HG03139 (cell line): ENCODE measurements around the gene KCNT2.

Source experiments
- ATAC-seq: cut with Tn5 transposase; IDR thresholded peaks from one replicate; pipeline ENCODE4 v1.9.1; 2021; ENCODE audit not compliant: unreplicated experiment

KCNT2 gene

GRCh38 chr1:196403803-196404690 is 204.2 kb downstream of the KCNT2 start:
- ATAC-seq: no peak

GRCh38 chr1:196401891-196402290 is 206.3 kb downstream of the KCNT2 start:
- no peak for ATAC-seq

GRCh38 chr1:196401452-196401833 is 206.8 kb downstream of the KCNT2 start:
- ATAC-seq: no peak

- no peak for ATAC-seq
Measured at GRCh38 chr1:196400478-196401451, 207.5 kb downstream of the KCNT2 start.

GRCh38 chr1:196399713-196400112 is 208.5 kb downstream of the KCNT2 start:
- ATAC-seq: no peak

GRCh38 chr1:196393742-196394141 is 214.5 kb downstream of the KCNT2 start:
- no peak for ATAC-seq

- ATAC-seq: no peak
Measured at GRCh38 chr1:196393282-196393681, 215.0 kb downstream of the KCNT2 start.

GRCh38 chr1:196387766-196388165 is 220.5 kb downstream of the KCNT2 start:
- ATAC-seq: no peak

GRCh38 chr1:196385109-196385508 is 223.1 kb downstream of the KCNT2 start:
- no peak for ATAC-seq

GRCh38 chr1:196382383-196382782 is 225.9 kb downstream of the KCNT2 start:
- no peak for ATAC-seq

- ATAC-seq: peak; percentile 98
Measured at GRCh38 chr1:196381544-196381943, 226.7 kb downstream of the KCNT2 start.

GRCh38 chr1:196380316-196380715 is 227.9 kb downstream of the KCNT2 start:
- no peak for ATAC-seq

- no peak for ATAC-seq
Measured at GRCh38 chr1:196377811-196378210, 230.4 kb downstream of the KCNT2 start.

GRCh38 chr1:196376630-196377328 is 231.5 kb downstream of the KCNT2 start:
- peak; percentile 41 for ATAC-seq

- no peak for ATAC-seq
Measured at GRCh38 chr1:196373798-196374197, 234.4 kb downstream of the KCNT2 start.

- ATAC-seq: peak; percentile 66
Measured at GRCh38 chr1:196372896-196373536, 235.2 kb downstream of the KCNT2 start.

GRCh38 chr1:196367838-196368237 is 240.4 kb downstream of the KCNT2 start:
- no peak for ATAC-seq

GRCh38 chr1:196366817-196367495 is 241.3 kb downstream of the KCNT2 start:
- no peak for ATAC-seq

GRCh38 chr1:196361112-196361714 is 247.0 kb downstream of the KCNT2 start:
- peak; percentile 69 for ATAC-seq

GRCh38 chr1:196357913-196358312 is 250.3 kb downstream of the KCNT2 start:
- no peak for ATAC-seq
